DOHH2 (cell line): ENCODE measurements around the gene FOXK2.

Experiments used
- H3F3A ChIP-seq: fragments of 200-600 bp; sonication (generic), shearing (Covaris generic); 2 replicates; pipeline ENCODE4 v1.6.0; 2016; ENCODE audit warnings: antibody characterized with exemption, mild to moderate bottlenecking; ENCODE audit not compliant: control insufficient read depth, insufficient read depth
- H3K27ac ChIP-seq: fragments of 200-600 bp; sonication (generic); 2 replicates; pipeline ENCODE4 v1.5.1; 2014; ENCODE audit warnings: low read depth, mild to moderate bottlenecking, low read length, moderate library complexity
- H3K27me3 ChIP-seq: fragments of 200-600 bp; sonication (generic); 2 replicates; pipeline ENCODE4 v1.6.1; 2014; ENCODE audit warnings: mild to moderate bottlenecking, low read length, mixed read lengths; ENCODE audit not compliant: control insufficient read depth
- H3K36me3 ChIP-seq: fragments of 200-600 bp; sonication (generic); 2 replicates; pipeline ENCODE4 v1.6.1; 2014; ENCODE audit warnings: mild to moderate bottlenecking, low read length, moderate library complexity, mixed read lengths; ENCODE audit not compliant: control insufficient read depth
- H3K4me1 ChIP-seq: fragments of 200-600 bp; sonication (generic); 2 replicates; pipeline ENCODE4 v1.6.1; 2014; ENCODE audit warnings: mild to moderate bottlenecking, low read length, mixed read lengths; ENCODE audit not compliant: control insufficient read depth
- H3K4me2 ChIP-seq: fragments of 200-600 bp; sonication (generic); 2 replicates; pipeline ENCODE4 v1.6.0; 2014; ENCODE audit warnings: mild to moderate bottlenecking, low read length, moderate library complexity
- H3K4me3 ChIP-seq: fragments of 200-600 bp; sonication (generic); 2 replicates; pipeline ENCODE4 v1.5.1; 2014; ENCODE audit warnings: mild to moderate bottlenecking, low read length, mixed read lengths
- H3K79me2 ChIP-seq: fragments of 200-600 bp; sonication (generic); 2 replicates; pipeline ENCODE4 v1.6.1; 2014; ENCODE audit warnings: mild to moderate bottlenecking, low read length, mixed read lengths; ENCODE audit not compliant: control insufficient read depth
- H3K9me2 ChIP-seq: fragments of 200-600 bp; sonication (generic); replicated peaks from 2 replicates; pipeline ENCODE4 v1.6.1; 2014; ENCODE audit warnings: mild to moderate bottlenecking, low read length, mixed read lengths; ENCODE audit not compliant: control insufficient read depth
- H3K9me3 ChIP-seq: fragments of 200-600 bp; sonication (generic); 2 replicates; pipeline ENCODE4 v1.6.1; 2014; ENCODE audit warnings: antibody characterized with exemption, low read length, mixed read lengths; ENCODE audit not compliant: control insufficient read depth, insufficient read depth
- H4K20me1 ChIP-seq: fragments of 200-600 bp; sonication (generic); 2 replicates; pipeline ENCODE4 v1.6.0; 2014; ENCODE audit warnings: low read depth, mild to moderate bottlenecking, antibody characterized with exemption, low read length, moderate library complexity; ENCODE audit not compliant: control insufficient read depth, insufficient read depth
- CTCF ChIP-seq: fragments of 200-600 bp; sonication (generic); IDR thresholded peaks from one replicate; pipeline ENCODE4 v1.5.1; 2014; ENCODE audit warnings: antibody characterized with exemption, mild to moderate bottlenecking, low read depth, low read length; ENCODE audit not compliant: poor library complexity, severe bottlenecking
- EZH2phosphoT487 ChIP-seq: fragments of 200-600 bp; sonication (generic); IDR thresholded peaks from 2 replicates; pipeline ENCODE4 v1.6.1; 2017; ENCODE audit warnings: borderline replicate concordance, mild to moderate bottlenecking, antibody characterized with exemption, low read length, moderate library complexity, mixed read lengths

The FOXK2 gene

GRCh38 chr17:82600731-82601446 is 81.4 kb downstream of the FOXK2 start:
- no peaks in the 10 kb centered on the region for H3K9me2 ChIP-seq
- TF ChIP-seq CTCF (no peak), EZH2phosphoT487 (no peak)
- H3K36me3 ChIP-seq, result peaks cover 80% of the 10 kb centered on the region

GRCh38 chr17:82601447-82602000 is 82.0 kb downstream of the FOXK2 start:
- Histone ChIP-seq H3K79me2 (peaks cover 12% of the 10 kb centered on the region), H3K4me1 (no peaks in the 10 kb centered on the region), H3K36me3 (peaks cover 80% of the 10 kb centered on the region), H3K4me2 (no peak overlapping the region), H3K9me3 (no peaks in the 10 kb centered on the region), H3K27ac (no peak overlapping the region), H4K20me1 (peaks cover 6% of the 10 kb centered on the region; the same call in 1 of the 2 replicates), H3K9me2 (no peaks in the 10 kb centered on the region), H3F3A (peaks cover 2% of the 10 kb centered on the region; the same call in 1 of the 2 replicates), H3K4me3 (no peak overlapping the region), H3K27me3 (no peaks in the 10 kb centered on the region)
- TF ChIP-seq CTCF (no peak), EZH2phosphoT487 (no peak)

More at GRCh38 chr17:82600731-82601446, 81.4 kb downstream of the FOXK2 start:
- no peaks in the 10 kb centered on the region for H3K9me3 ChIP-seq
- H3F3A ChIP-seq, result peaks cover 2% of the 10 kb centered on the region; the same call in 1 of the 2 replicates
- no peak overlapping the region for H3K4me3 ChIP-seq
- peaks cover 12% of the 10 kb centered on the region for H3K79me2 ChIP-seq
- H3K4me2 ChIP-seq, result no peak overlapping the region
- no peaks in the 10 kb centered on the region for H3K4me1 ChIP-seq
- peaks cover 6% of the 10 kb centered on the region; the same call in 1 of the 2 replicates for H4K20me1 ChIP-seq
- H3K27me3 ChIP-seq, result no peaks in the 10 kb centered on the region
- H3K27ac ChIP-seq, result no peak overlapping the region

DNA sequence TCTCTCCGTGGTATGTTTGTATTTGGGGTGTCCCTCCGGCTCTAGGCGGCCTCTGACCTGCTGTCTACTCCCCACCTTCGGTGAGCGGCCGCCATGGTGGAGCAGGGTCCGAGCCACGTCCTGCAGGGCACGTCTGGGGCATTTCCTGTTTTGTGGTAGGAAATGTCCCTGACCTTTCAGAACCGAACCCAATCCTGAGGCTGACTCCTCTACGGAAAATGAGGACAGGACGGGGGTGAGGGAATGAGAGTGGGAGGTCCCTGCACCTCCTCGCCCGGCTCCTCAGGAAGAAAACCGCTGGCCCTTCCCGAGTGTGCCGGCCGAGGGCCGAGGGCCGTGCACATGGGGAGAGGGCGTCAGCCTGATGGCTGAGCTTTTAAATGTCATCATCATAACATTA is 83.0 kb downstream of the FOXK2 start:
- Histone ChIP-seq H3K4me1 (no peaks in the 10 kb centered on the region), H3K79me2 (peaks cover 12% of the 10 kb centered on the region), H3K36me3 (peaks cover 73% of the 10 kb centered on the region), H4K20me1 (peaks cover 6% of the 10 kb centered on the region; the same call in 1 of the 2 replicates), H3K4me3 (no peak overlapping the region), H3K27ac (no peak overlapping the region), H3K27me3 (no peaks in the 10 kb centered on the region), H3F3A (peaks cover 2% of the 10 kb centered on the region; the same call in 1 of the 2 replicates), H3K9me2 (no peaks in the 10 kb centered on the region), H3K9me3 (no peaks in the 10 kb centered on the region), H3K4me2 (no peak overlapping the region)
- TF ChIP-seq EZH2phosphoT487, result no peak
- TF ChIP-seq CTCF, result no peak
